Vagina (tissue), 2 donors: ENCODE measurements around the gene RAB28.

Experiments
- CTCF ChIP-seq, 3 experiments: fragments of 450-650 bp in 2 of 3; fragments of 200-600 bp in 1 of 3; sonication (generic) in 1 of 3; IDR thresholded peaks; one replicate each; pipeline ENCODE4 v1.5.1; 2017 to 2019; ENCODE audit warnings: antibody characterized with exemption in 3 of 3, mild to moderate bottlenecking in 2 of 3, moderate library complexity in 2 of 3
- POLR2A ChIP-seq, 2 donors: fragments of 450-650 bp; IDR thresholded peaks; one replicate each; pipeline ENCODE4 v1.6.1; 2017; ENCODE audit warnings: antibody characterized with exemption in 2 of 2, mild to moderate bottlenecking in 2 of 2, moderate library complexity in 2 of 2

GRCh38 chr4:13522282-13523104 is 38.4 kb upstream of the RAB28 start:
- TF ChIP-seq CTCF (IDR thresholded peaks at IDR 0.05), result no peak
- no peak for TF ChIP-seq POLR2A (IDR thresholded peaks at IDR 0.05)
